PC-3 (cell line): ENCODE results near the gene ZNF846. TPM values are rescaled to one million over a fixed set of nuclear protein-coding genes. Genes with fewer than 3 reads are reported as not detected.

Experiments used
- ATAC-seq: fragments of 200-7000 bp; cut with Tn5 transposase; 2 replicates; pipeline ENCODE4 v1.9.1; 2020; ENCODE audit warnings: mild to moderate bottlenecking, moderate library complexity
- BruUV-seq: library from RNA; stranded (reverse); fragments of 400-500 nt; replicated peaks from 2 replicates; lab custom pipeline; 2021; lab: Mats Ljungman, UMichigan
- CTCF ChIA-PET: fragments of 300-600 bp; sonication (Branson Sonifier 250); formaldehyde crosslinking; loops from one replicate; lab custom pipeline; 2022; ENCODE audit warnings: antibody characterized with exemption; lab: Charles Lee
- POLR2A ChIA-PET: fragments of 300-600 bp; sonication (Branson Sonifier 250); formaldehyde crosslinking; loops from one replicate; lab custom pipeline; 2022; ENCODE audit warnings: antibody characterized with exemption; ENCODE audit not compliant: unreplicated experiment; lab: Charles Lee
- DNase-seq: peaks from one replicate; pipeline ENCODE4 v3.0.0-alpha.2; 2015
- H2AFZ ChIP-seq: fragments of 300-600 bp; sonication (generic); 2 replicates; pipeline ENCODE4 v1.6.0; 2016; ENCODE audit warnings: antibody characterized with exemption, low read length
- H3F3A ChIP-seq: fragments of 300-600 bp; sonication (generic); one replicate; pipeline ENCODE4 v1.6.0; 2017; ENCODE audit warnings: antibody characterized with exemption, low read length, control low read depth, mild to moderate bottlenecking; ENCODE audit not compliant: unreplicated experiment
- H3K27ac ChIP-seq: fragments of 300-600 bp; sonication (generic); 2 replicates; pipeline ENCODE4 v1.5.1; 2016; ENCODE audit warnings: mild to moderate bottlenecking, low read length
- H3K27me3 ChIP-seq: fragments of 300-600 bp; sonication (generic); 2 replicates; pipeline ENCODE4 v1.6.1; 2016; ENCODE audit warnings: low read length, mixed read lengths
- H3K36me3 ChIP-seq: fragments of 300-600 bp; sonication (generic); 2 replicates; pipeline ENCODE4 v1.6.1; 2016; ENCODE audit warnings: low read depth, mixed run types, low read length, mixed read lengths
- H3K4me1 ChIP-seq: fragments of 300-600 bp; sonication (generic); 2 replicates; pipeline ENCODE4 v1.5.1; 2016; ENCODE audit warnings: low read length; ENCODE audit not compliant: insufficient read depth
- H3K4me2 ChIP-seq: fragments of 300-600 bp; sonication (generic); 2 replicates; pipeline ENCODE4 v1.6.0; 2016; ENCODE audit warnings: low read length
- H3K4me3 ChIP-seq: fragments of 300-600 bp; sonication (generic); 2 replicates; pipeline ENCODE4 v1.5.1; 2016; ENCODE audit warnings: mild to moderate bottlenecking, low read length, mixed read lengths
- H3K79me2 ChIP-seq: fragments of 300-600 bp; sonication (generic); 2 replicates; pipeline ENCODE4 v1.6.1; 2017; ENCODE audit warnings: low read length, mixed read lengths
- H3K9ac ChIP-seq: fragments of 300-600 bp; sonication (generic); 2 replicates; pipeline ENCODE4 v1.6.0; 2016; ENCODE audit warnings: mild to moderate bottlenecking, low read length
- H3K9me2 ChIP-seq: fragments of 300-600 bp; sonication (generic); replicated peaks from 2 replicates; pipeline ENCODE4 v1.6.1; 2016; ENCODE audit warnings: mixed run types, low read length, mixed read lengths
- H3K9me3 ChIP-seq: fragments of 300-600 bp; sonication (generic); 2 replicates; pipeline ENCODE4 v1.6.1; 2016; ENCODE audit warnings: low read length, mixed read lengths
- H4K20me1 ChIP-seq: fragments of 300-600 bp; sonication (generic); 2 replicates; pipeline ENCODE4 v1.6.1; 2016; ENCODE audit warnings: low read length, mixed read lengths
- CTCF ChIP-seq: fragments of 300-600 bp; sonication (generic); conservative IDR thresholded peaks from 2 replicates; pipeline ENCODE4 v1.5.1; 2017; ENCODE audit warnings: antibody characterized with exemption, low read depth, mild to moderate bottlenecking, low read length
- EZH2 ChIP-seq: fragments of 300-600 bp; sonication (generic); IDR thresholded peaks from one replicate; pipeline ENCODE4 v1.6.1; 2017; ENCODE audit warnings: antibody characterized with exemption, mild to moderate bottlenecking, low read length; ENCODE audit not compliant: unreplicated experiment
- EZH2phosphoT487 ChIP-seq: fragments of 300-600 bp; sonication (generic); IDR thresholded peaks from 2 replicates; pipeline ENCODE4 v1.6.1; 2018; ENCODE audit warnings: mild to moderate bottlenecking, antibody characterized with exemption, low read length, borderline replicate concordance
- intact Hi-C: fragments of 100-400 bp; cut with micrococcal nuclease; formaldehyde crosslinking; loops from 2 replicates; pipeline ENCODE4 v1.9.0; 2023
- total RNA-seq: library from RNA; depleted of rRNA; stranded (reverse); fragments of >200 nt; gene quantifications from 2 replicates; pipeline ENCODE4 v1.2.3, GENCODE V29; 2014

The ZNF846 gene
- total RNA-seq, 1 experiment from 2014 or later = 15.7 TPM

GRCh38 chr19:9782338-9782737, 13.8 kb upstream of the ZNF846 start:
- no peak overlapping the region for H2AFZ ChIP-seq
- DNase-seq (no peak), ATAC-seq (no peak)
- H3K9ac ChIP-seq = no peak overlapping the region
- H3K4me3 ChIP-seq = no peak overlapping the region
- H3K9me3 ChIP-seq = peaks cover 4% of the 10 kb centered on the region; the same call in 1 of the 2 replicates
- ChIA-PET CTCF (interaction anchor here (0.5 kb wide), 1 partner anchor 16 kb away, joined by 3 read pairs; no protein-coding TSS in a partner anchor), POLR2A (no interaction called here)
- H3K9me2 ChIP-seq = no peaks in the 10 kb centered on the region
- intact Hi-C loops = no loop called here
- TF ChIP-seq EZH2phosphoT487 (no peak), EZH2 (no peak), CTCF (no peak)
- BruUV-seq = no TSS peak
- no peaks in the 10 kb centered on the region for H3K27me3 ChIP-seq
- no peaks in the 10 kb centered on the region for H4K20me1 ChIP-seq
- no peaks in the 10 kb centered on the region for H3F3A ChIP-seq
- H3K4me1 ChIP-seq = peaks cover 23% of the 10 kb centered on the region
- no peak overlapping the region for H3K4me2 ChIP-seq
- no peak overlapping the region for H3K27ac ChIP-seq
- 0 out of 2 replicates have a peak, but pooled peaks cover 3% of the 10 kb centered on the region for H3K79me2 ChIP-seq
- H3K36me3 ChIP-seq = no peaks in the 10 kb centered on the region

GRCh38 chr19:9757544-9758501, 10.7 kb downstream of the ZNF846 start:
- H3K4me1 ChIP-seq = no peaks in the 10 kb centered on the region
- H3K4me3 ChIP-seq = no peak overlapping the region
- peaks cover 35% of the 10 kb centered on the region for H3K9me3 ChIP-seq
- CTCF ChIA-PET = no interaction called here
- H3K27me3 ChIP-seq = no peaks in the 10 kb centered on the region
- H4K20me1 ChIP-seq = no peaks in the 10 kb centered on the region
- intact Hi-C loops = no loop called here
- no peaks in the 10 kb centered on the region for H3K9me2 ChIP-seq
- ATAC-seq = no peak
- POLR2A ChIA-PET = no interaction called here
- no peak overlapping the region for H2AFZ ChIP-seq
- TF ChIP-seq EZH2phosphoT487 (no peak), CTCF (no peak), EZH2 (no peak)
- H3K4me2 ChIP-seq = no peak overlapping the region
- H3K9ac ChIP-seq = no peak overlapping the region
- no peak for DNase-seq
- no peaks in the 10 kb centered on the region for H3K79me2 ChIP-seq
- no peaks in the 10 kb centered on the region for H3F3A ChIP-seq
- H3K27ac ChIP-seq = no peak overlapping the region
- BruUV-seq = TSS peak; percentile 20
- peaks cover 49% of the 10 kb centered on the region for H3K36me3 ChIP-seq
